ENCODE data around the gene IQCK.

DNA sequence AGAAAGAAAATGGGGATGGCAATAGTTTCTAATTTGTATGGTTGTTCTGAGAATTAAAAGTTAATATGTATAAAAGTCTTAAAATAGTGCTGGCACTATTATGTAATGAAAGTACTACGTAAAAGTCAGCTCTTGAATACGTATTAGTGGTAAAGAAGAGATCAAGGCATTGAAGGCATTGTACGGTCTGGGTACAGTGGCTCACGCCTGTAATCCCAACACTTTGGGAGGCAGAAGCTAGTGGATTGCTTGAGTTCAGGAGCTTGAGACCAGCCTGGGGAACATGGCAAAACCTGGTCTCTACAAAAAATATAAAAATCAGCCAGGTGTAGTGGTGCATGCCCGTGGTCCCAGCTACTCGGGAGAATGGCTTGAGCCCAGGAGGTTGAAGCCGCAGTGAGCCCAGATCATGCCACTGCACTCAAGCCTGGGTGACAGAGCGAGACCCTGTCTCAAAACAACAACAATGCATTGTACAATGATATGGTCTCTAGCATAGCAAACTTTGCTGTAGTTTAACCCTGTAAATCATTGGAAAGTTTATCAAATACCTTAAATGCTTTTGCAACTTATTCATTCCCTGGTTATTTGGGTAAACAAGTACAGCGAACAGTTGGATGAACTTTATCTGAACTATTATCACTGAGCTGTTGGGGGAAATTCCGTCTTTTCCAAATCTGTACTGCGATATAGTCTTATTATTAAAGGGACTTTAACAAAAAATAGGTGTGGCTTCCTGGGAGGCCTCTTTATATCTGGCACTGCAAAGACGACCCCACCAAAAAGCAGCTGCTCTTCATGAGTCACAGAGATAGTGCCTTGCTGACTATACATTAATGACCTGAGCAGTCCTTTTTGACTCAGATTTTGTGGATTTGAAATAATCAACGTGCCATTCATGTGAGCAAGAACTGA, 93.0 kb downstream of the IQCK start:
- no peak for TF ChIP-seq EZH2 (IDR thresholded peaks at IDR 0.05; ENCODE audit: low read length, missing control alignments)
- TF ChIP-seq, protein P1, sequence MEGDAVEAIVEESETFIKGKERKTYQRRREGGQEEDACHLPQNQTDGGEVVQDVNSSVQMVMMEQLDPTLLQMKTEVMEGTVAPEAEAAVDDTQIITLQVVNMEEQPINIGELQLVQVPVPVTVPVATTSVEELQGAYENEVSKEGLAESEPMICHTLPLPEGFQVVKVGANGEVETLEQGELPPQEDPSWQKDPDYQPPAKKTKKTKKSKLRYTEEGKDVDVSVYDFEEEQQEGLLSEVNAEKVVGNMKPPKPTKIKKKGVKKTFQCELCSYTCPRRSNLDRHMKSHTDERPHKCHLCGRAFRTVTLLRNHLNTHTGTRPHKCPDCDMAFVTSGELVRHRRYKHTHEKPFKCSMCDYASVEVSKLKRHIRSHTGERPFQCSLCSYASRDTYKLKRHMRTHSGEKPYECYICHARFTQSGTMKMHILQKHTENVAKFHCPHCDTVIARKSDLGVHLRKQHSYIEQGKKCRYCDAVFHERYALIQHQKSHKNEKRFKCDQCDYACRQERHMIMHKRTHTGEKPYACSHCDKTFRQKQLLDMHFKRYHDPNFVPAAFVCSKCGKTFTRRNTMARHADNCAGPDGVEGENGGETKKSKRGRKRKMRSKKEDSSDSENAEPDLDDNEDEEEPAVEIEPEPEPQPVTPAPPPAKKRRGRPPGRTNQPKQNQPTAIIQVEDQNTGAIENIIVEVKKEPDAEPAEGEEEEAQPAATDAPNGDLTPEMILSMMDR (conservative IDR thresholded peaks at IDR 0.05 in 1 of 2, IDR thresholded peaks at IDR 0.05 in 1 of 2; ENCODE audit: low read depth in 1 of 2, low read length in 2 of 2): no peak

Data from fibroblast of lung (primary cell).